Trophoblast cell (in vitro differentiated cells and primary cell): ENCODE measurements around the gene ANKRD55.
A peak's percentile ranks its signal among the peaks of the same experiment; 100 is the strongest.

Experiments
- DNase-seq, 2 donors: peaks; one replicate each; pipeline ENCODE4 v3.0.0-alpha.2; 2016
- H2AFZ ChIP-seq: 2 replicates; pipeline ENCODE4 v1.6.1; 2013; ENCODE audit warnings: low read length, moderate library complexity, mild to moderate bottlenecking; ENCODE audit not compliant: insufficient read depth, poor library complexity
- H2AK5ac ChIP-seq: 2 replicates; pipeline ENCODE4 v1.6.1; 2013; ENCODE audit warnings: mild to moderate bottlenecking, low read length
- H2BK120ac ChIP-seq: 2 replicates; pipeline ENCODE4 v1.6.1; 2013; ENCODE audit warnings: low read length, mild to moderate bottlenecking, moderate library complexity; ENCODE audit not compliant: insufficient read depth, poor library complexity
- H2BK12ac ChIP-seq: 2 replicates; pipeline ENCODE4 v1.6.1; 2013; ENCODE audit warnings: mild to moderate bottlenecking, low read length, moderate library complexity
- H2BK5ac ChIP-seq: 2 replicates; pipeline ENCODE4 v1.6.1; 2013; ENCODE audit warnings: low read length, low read depth, moderate library complexity, mild to moderate bottlenecking; ENCODE audit not compliant: poor library complexity
- H3K14ac ChIP-seq: 2 replicates; pipeline ENCODE4 v1.6.1; 2013; ENCODE audit warnings: mild to moderate bottlenecking, low read length
- H3K18ac ChIP-seq: 2 replicates; pipeline ENCODE4 v1.6.1; 2013; ENCODE audit warnings: mild to moderate bottlenecking, low read length
- H3K23ac ChIP-seq: 2 replicates; pipeline ENCODE4 v1.6.1; 2013; ENCODE audit warnings: low read length
- H3K27ac ChIP-seq: 2 replicates; pipeline ENCODE4 v1.5.1; 2013; ENCODE audit warnings: low read depth, mild to moderate bottlenecking, inconsistent platforms, low read length, moderate library complexity
- H3K27me3 ChIP-seq: 2 replicates; pipeline ENCODE4 v1.6.1; 2013; ENCODE audit warnings: inconsistent platforms, mild to moderate bottlenecking, low read length, moderate library complexity; ENCODE audit not compliant: insufficient read depth
- H3K36me3 ChIP-seq, 2 experiments: 1 replicate in 1 of 2; 2 replicates in 1 of 2; pipeline ENCODE4 v1.6.1; 2013; ENCODE audit warnings: low read length in 2 of 2, mild to moderate bottlenecking in 2 of 2, moderate library complexity in 1 of 2; ENCODE audit not compliant: insufficient read depth in 2 of 2, control insufficient read depth in 1 of 2
- H3K4ac ChIP-seq: 2 replicates; pipeline ENCODE4 v1.6.1; 2013; ENCODE audit warnings: low read depth, mild to moderate bottlenecking, low read length, moderate library complexity
- H3K4me1 ChIP-seq, 2 experiments: 1 replicate in 1 of 2; 2 replicates in 1 of 2; pipeline ENCODE4 v1.6.1; 2013; ENCODE audit warnings: low read length in 2 of 2, mild to moderate bottlenecking in 2 of 2, moderate library complexity in 1 of 2; ENCODE audit not compliant: insufficient read depth in 2 of 2, control insufficient read depth in 1 of 2
- H3K4me2 ChIP-seq: 2 replicates; pipeline ENCODE4 v1.6.1; 2013; ENCODE audit warnings: inconsistent platforms, mild to moderate bottlenecking, low read length, moderate library complexity
- H3K4me3 ChIP-seq: 2 replicates; pipeline ENCODE4 v1.5.1; 2013; ENCODE audit warnings: mild to moderate bottlenecking, low read depth, low read length, inconsistent platforms
- H3K79me1 ChIP-seq: one replicate; pipeline ENCODE4 v1.6.1; 2013; ENCODE audit warnings: low read length
- H3K79me2 ChIP-seq: 2 replicates; pipeline ENCODE4 v1.6.1; 2013; ENCODE audit warnings: low read length, mild to moderate bottlenecking; ENCODE audit not compliant: control insufficient read depth, insufficient read depth, poor library complexity
- H3K9ac ChIP-seq: 2 replicates; pipeline ENCODE4 v1.6.1; 2013; ENCODE audit warnings: mild to moderate bottlenecking, low read length
- H3K9me3 ChIP-seq: 2 replicates; pipeline ENCODE4 v1.6.1; 2013; ENCODE audit warnings: low read depth, mild to moderate bottlenecking, control low read depth, inconsistent platforms, low read length; ENCODE audit not compliant: insufficient read depth
- H4K12ac ChIP-seq: 2 replicates; pipeline ENCODE4 v1.6.1; 2013; ENCODE audit warnings: low read depth, mild to moderate bottlenecking, low read length, moderate library complexity
- H4K8ac ChIP-seq: 2 replicates; pipeline ENCODE4 v1.6.1; 2013; ENCODE audit warnings: low read depth, mild to moderate bottlenecking, low read length, moderate library complexity
- H4K91ac ChIP-seq: one replicate; pipeline ENCODE4 v1.6.1; 2013; ENCODE audit warnings: low read depth, mild to moderate bottlenecking, low read length, moderate library complexity
- WGBS: extraction: QIAGEN DNeasy Blood & Tissue Kit; methylation state at CpG from one replicate; pipeline ENCODE4 v1.1.7; 2013; ENCODE audit warnings: missing lambda C conversion rate; ENCODE audit not compliant: insufficient read length, insufficient coverage; ENCODE audit errors: extremely low coverage; 5-methylcytosine and 5-hydroxymethylcytosine counted together

Gene ANKRD55

DNA sequence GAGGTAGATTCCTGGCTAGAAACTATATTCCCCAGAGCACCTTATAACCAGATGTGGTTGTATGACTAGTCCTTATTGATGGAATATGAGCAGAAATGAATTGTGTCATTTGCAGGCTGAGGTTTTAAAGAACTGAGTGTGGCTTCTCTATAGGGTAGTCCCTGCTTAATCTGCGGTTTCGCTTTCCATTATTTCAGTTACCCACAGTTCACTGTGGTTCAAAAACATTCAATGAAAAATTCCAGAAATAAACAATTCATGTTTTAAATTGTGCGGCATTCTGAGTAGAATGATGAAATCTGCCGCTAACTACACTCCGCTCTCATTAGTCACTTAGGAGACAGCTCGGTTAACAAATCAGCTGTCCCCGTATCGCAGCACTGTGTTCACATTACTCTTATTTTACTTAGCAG is 65.1 kb downstream of the ANKRD55 start:
- Histone ChIP-seq H3K27ac (no peak overlapping the region), H3K9ac (no peak overlapping the region), H4K8ac (no peak overlapping the region), H3K18ac (no peak overlapping the region), H4K12ac (no peak overlapping the region), H3K79me1 (no peaks in the 10 kb centered on the region), H3K9me3 (no peaks in the 10 kb centered on the region), H3K36me3 (no peaks in the 10 kb centered on the region), H2BK120ac (no peak overlapping the region), H3K27me3 (no peaks in the 10 kb centered on the region), H3K14ac (no peak overlapping the region), H3K4ac (no peak overlapping the region), H2BK12ac (no peak overlapping the region), H3K4me3 (no peak overlapping the region), H3K4me1 (peaks cover 0 to 2% of the 10 kb centered on the region in 2 experiments), H2BK5ac (no peak overlapping the region), H4K91ac (no peak overlapping the region), H2AK5ac (no peak overlapping the region), H2AFZ (no peak overlapping the region), H3K23ac (no peak overlapping the region), H3K4me2 (no peak overlapping the region), H3K79me2 (no peaks in the 10 kb centered on the region)
- peak; percentile 25 to 64 for DNase-seq
- WGBS: no CpG with 5 or more reads among the region's 8 CpGs

DNA sequence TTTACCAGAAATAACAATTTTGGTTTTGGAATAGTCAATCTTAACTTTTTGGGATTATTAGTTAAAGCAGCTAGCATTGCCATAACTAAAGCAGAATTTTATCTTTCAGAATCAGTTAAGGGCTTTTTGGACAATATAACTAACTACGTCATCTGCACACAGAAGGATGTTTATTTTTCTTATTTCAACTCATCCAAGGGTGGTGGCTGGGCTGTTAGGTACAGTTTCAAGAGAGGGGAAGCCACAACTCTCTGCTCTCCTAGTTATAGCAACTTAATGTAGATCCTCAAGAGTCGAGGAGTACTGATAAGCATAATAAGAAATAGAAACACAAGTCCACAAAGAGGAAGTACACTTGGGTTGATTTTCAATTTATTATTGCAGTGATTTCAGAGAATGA is 65.6 kb downstream of the ANKRD55 start:
- H3K9me3 ChIP-seq: no peaks in the 10 kb centered on the region
- no peak for DNase-seq
- H3K27ac ChIP-seq: no peak overlapping the region
- no peak overlapping the region for H4K8ac ChIP-seq
- H3K18ac ChIP-seq: no peak overlapping the region
- no peak overlapping the region for H3K23ac ChIP-seq
- H2AK5ac ChIP-seq: no peak overlapping the region
- no peak overlapping the region for H3K14ac ChIP-seq
- H3K36me3 ChIP-seq: no peaks in the 10 kb centered on the region
- no peaks in the 10 kb centered on the region for H3K79me1 ChIP-seq
- no peak overlapping the region for H4K12ac ChIP-seq
- no peak overlapping the region for H3K4me3 ChIP-seq
- no peak overlapping the region for H3K4me2 ChIP-seq
- H3K79me2 ChIP-seq: no peaks in the 10 kb centered on the region
- H2BK120ac ChIP-seq: no peak overlapping the region
- H2BK12ac ChIP-seq: no peak overlapping the region
- no CpG with 5 or more reads among the region's 2 CpGs for WGBS
- no peak overlapping the region for H4K91ac ChIP-seq
- no peak overlapping the region for H2AFZ ChIP-seq
- H3K4ac ChIP-seq: no peak overlapping the region
- no peak overlapping the region for H2BK5ac ChIP-seq
- peaks cover 0 to 2% of the 10 kb centered on the region in 2 experiments for H3K4me1 ChIP-seq
- no peaks in the 10 kb centered on the region for H3K27me3 ChIP-seq
- H3K9ac ChIP-seq: no peak overlapping the region

DNA sequence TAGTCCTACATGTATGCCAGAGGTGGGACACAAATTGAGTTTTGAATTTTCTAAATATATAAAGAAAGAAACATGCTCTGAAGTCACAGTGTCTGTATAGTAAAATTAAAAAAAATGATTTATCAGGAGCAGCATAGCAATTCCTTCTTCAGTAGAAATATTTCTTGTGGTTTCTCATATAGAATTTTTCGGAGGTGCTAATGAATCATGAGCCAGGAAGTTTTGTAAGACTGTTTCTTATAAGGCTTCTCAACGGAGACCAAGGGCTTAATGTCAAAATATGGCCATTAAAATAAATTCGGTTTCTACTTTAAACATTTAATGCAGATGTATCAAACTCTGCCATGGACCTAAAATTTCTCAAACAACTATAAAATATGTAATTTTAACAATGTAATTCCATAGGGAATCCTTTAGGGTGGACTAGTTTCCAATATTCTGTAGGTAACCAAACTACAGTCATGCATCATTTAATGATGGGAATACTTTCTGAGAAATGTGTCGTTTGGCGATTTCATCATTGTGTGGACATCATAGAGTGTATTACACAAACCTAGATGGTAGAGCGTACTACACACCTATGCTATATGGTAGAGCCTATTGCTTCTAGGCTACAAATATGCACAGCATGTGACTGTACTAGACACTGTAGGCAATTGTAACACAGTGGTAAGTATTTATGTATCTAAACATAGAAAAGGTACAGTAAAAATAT is 66.3 kb downstream of the ANKRD55 start:
- Histone ChIP-seq H3K79me2 (no peaks in the 10 kb centered on the region), H3K4me1 (peaks cover 3 to 7% of the 10 kb centered on the region in 2 experiments), H3K4me3 (no peak overlapping the region), H3K9me3 (no peaks in the 10 kb centered on the region), H3K14ac (no peak overlapping the region), H3K9ac (no peak overlapping the region), H3K4ac (no peak overlapping the region), H2BK12ac (no peak overlapping the region), H2BK120ac (no peak overlapping the region), H3K27ac (no peak overlapping the region), H4K91ac (no peak overlapping the region), H3K36me3 (no peaks in the 10 kb centered on the region), H4K12ac (no peak overlapping the region), H3K23ac (no peak overlapping the region), H2BK5ac (no peak overlapping the region), H3K18ac (no peak overlapping the region), H2AFZ (no peak overlapping the region), H3K4me2 (no peak overlapping the region), H4K8ac (no peak overlapping the region), H3K27me3 (no peaks in the 10 kb centered on the region), H2AK5ac (no peak overlapping the region), H3K79me1 (no peaks in the 10 kb centered on the region)
- whole genome bisulfite sequencing: no CpG with 5 or more reads among the region's 6 CpGs
- no peak for DNase-seq

DNA sequence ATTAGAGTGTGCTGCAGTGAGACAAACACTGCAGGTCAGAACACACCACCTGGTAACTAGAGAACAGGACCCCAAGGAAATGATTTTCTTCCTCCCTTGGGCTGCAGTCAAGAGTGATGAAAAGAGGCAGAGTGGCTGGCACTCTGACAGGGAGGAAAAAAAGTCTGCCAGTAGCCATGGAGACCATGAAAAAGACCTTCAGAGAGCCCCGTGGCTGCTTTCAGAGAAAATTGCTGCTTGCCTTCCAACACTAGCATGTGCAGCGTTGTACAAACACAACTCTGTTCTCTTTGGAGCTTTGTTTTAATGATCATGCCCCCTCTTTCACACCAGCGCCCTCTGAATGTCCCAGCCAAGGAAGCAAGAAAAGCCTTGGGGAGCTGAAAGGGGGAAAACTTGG is 68.8 kb downstream of the ANKRD55 start:
- no peak overlapping the region for H4K8ac ChIP-seq
- no peak overlapping the region for H2BK120ac ChIP-seq
- no peaks in the 10 kb centered on the region for H3K79me1 ChIP-seq
- H3K18ac ChIP-seq: no peak overlapping the region
- H2AFZ ChIP-seq: no peak overlapping the region
- H3K27ac ChIP-seq: no peak overlapping the region
- no peaks in the 10 kb centered on the region for H3K79me2 ChIP-seq
- H3K4me2 ChIP-seq: no peak overlapping the region
- no CpG with 5 or more reads among the region's 3 CpGs for WGBS
- H3K4ac ChIP-seq: no peak overlapping the region
- H2BK5ac ChIP-seq: no peak overlapping the region
- DNase-seq: no peak
- no peak overlapping the region for H3K4me3 ChIP-seq
- no peak overlapping the region for H3K9ac ChIP-seq
- H2BK12ac ChIP-seq: no peak overlapping the region
- no peak overlapping the region for H3K14ac ChIP-seq
- H3K9me3 ChIP-seq: no peaks in the 10 kb centered on the region
- peaks cover 4 to 6% of the 10 kb centered on the region in 2 experiments for H3K4me1 ChIP-seq
- no peak overlapping the region for H4K12ac ChIP-seq
- H3K27me3 ChIP-seq: no peaks in the 10 kb centered on the region
- H2AK5ac ChIP-seq: no peak overlapping the region
- H3K23ac ChIP-seq: no peak overlapping the region
- H3K36me3 ChIP-seq: no peaks in the 10 kb centered on the region
- no peak overlapping the region for H4K91ac ChIP-seq
